Activated T-cell treated with anti-CD3 and anti-CD28 coated beads for 1 hour (primary cell): Measurements from ENCODE around the gene NLRP1.

ENCODE experiments used
- DNase-seq: peaks from one replicate; pipeline ENCODE4 v3.0.0-alpha.2; 2020; ENCODE audit warnings: low read depth

The NLRP1 gene

DNA sequence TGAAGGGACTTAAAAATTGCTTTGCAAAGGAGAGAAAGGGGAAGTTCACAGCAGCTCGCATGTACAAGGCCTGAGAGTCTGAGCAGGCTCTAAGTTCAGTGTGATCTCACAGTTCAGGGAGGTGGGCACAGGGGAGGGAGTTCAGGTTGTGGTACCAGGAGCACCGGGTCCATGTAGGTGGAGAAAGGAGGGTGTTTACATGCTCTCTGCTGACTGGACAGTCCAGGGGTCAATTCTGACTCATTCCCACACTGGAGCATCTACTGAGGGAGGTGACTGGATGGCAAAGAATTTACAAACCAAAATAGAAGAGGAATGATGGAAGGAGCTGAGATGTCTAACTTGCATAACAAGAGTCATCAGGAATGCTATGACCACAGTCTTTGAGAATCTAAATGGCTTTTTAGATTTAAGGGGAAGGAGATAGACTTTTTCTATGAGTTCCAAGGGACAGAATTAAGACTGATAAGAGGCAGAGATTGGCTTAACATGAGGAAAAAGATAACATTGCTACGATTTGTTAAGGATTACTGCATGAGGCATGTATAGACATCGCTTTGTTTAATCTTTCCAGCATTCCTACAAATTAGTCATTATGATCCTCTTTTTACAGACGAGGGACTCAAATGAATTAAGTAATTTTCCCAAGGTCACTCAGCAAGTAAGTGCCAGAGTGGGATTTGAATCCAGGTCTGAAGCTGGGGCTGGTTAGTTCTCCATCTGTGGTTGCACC lies 68.1 kb downstream of the NLRP1 start:
- DNase-seq: no peak

DNA sequence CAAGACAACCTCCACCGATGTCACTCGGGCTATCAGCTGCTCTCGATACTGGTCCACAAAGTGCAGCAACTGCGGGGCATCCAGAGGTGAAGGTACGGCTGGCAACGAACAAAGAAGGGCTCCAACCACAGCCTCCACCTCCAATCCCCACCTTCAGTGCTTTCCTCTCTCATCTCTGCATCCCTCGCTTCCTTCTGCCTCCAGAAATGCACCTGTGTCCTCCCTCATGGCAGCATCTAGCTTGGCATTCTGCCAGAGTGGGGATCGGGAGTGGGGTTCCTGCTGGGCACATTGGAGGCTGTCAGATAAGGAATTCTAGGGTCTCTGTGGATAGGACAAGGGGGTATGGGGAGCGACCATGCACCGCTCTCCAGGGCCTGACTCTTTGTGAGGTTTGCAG lies 69.3 kb downstream of the NLRP1 start:
- no peak for DNase-seq

DNA sequence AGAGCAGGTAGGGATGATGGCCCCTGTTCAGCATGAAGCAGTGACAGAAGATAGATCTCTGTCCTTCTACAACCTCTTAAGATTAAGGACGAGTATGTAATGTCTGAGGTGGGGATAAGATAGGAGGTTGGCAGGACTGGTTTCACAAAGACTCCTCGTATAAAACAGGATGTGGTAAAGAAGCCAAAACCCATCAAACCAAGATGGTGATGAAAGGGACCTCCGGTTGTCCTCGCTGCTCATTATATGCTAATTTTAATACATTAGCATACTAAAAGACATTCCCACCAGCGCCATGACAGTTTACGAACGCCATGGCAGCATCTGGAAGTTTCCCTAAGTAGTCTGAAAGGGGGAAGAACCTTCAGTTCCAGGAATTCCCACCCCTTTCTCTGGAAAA lies 70.7 kb downstream of the NLRP1 start:
- no peak for DNase-seq

DNA sequence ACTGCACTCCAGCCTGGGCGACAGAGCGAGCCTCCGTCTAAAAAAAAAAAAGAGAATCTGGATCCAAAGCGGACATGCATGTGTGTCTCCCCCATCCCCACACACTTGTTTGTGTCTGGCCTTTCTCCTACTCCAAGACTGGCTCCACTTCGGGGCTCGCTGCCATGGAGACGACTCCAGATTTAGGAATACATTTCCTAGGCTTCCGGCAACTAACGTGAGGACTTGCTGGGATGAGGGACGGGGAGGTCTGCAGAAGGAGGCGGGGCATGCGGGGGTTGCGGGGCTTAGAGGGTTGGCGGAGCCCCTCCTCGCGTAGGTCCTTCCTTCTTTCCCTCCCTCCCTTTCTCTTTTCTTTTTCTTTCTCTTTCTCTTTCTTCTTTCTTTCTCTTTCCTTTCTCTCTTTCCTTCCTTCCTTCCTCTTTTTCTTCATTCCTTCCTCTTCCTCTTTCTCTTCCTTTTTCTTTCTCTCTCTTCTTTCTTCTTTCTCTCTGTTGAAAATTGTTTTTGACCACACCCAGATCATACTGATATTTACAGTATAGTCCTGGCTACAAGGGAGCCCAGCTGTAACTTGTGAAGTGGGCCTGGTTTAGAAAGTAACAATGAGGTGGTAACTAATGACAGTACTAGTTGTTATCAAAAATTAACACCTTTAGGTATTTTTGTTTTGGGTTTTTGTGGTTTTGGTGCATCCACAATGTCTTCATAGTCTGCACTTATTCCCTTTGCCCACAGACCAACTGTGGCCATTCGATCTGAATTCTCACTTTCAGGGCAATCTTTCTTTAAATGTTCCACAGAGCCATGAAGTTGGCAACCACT lies 72.7 kb downstream of the NLRP1 start:
- DNase-seq: no peak

DNA sequence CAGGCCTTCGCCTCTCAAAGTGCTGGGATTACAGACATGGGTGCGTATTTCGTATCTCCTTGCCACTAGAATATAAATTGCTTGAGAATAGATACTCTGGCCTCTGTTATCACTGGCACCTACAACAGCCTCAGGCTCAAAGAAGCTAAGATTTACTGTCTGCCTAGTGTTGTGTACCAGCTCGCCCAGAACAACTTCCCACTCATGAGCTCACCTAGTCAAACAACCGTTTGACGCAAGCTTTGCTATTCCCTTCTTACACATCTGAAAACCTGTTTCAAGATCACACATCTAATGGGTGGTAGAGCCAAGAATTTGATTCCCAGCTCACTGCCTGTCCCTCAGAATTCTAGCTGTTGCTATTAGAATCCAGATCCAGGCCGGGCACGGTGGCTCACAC lies 73.5 kb downstream of the NLRP1 start:
- no peak for DNase-seq

DNA sequence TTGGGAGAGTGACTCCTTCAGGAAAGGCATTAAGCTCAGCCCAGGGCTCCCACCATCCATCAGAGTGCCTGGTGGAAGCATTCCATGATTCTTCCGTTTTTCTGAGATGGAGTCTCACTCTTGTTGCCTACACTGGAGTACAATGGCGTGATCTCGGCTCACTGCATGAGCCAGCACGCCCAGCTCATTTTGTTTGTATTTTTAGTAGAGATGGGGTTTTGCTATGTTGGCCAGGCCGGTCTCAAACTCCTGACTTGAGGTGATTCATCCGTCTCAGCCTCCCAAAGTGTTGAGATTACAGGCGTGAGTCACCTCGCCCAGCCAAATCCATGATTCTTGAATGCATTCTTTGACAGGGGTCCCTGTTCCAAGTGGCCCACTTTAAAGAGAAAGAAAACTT lies 74.8 kb downstream of the NLRP1 start:
- DNase-seq: no peak

DNA sequence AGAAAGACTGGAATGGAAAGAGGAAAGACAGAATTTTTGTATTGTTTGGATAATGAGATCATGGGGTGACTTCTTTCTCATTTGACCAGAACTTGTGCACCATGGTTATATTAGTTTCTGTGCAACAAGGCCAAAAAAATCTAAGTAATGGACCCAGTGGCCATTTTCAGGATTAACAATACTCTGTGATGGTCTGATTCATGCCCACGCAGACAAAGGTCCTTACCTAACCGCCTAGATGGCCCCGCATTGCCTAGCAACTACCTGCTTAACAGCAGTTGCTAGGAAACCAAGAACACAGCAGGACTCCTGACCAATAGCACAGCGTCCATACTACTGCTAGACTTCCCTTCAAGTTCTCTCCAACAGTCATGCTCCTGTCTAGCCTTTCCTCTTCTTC lies 75.5 kb downstream of the NLRP1 start:
- DNase-seq: no peak

DNA sequence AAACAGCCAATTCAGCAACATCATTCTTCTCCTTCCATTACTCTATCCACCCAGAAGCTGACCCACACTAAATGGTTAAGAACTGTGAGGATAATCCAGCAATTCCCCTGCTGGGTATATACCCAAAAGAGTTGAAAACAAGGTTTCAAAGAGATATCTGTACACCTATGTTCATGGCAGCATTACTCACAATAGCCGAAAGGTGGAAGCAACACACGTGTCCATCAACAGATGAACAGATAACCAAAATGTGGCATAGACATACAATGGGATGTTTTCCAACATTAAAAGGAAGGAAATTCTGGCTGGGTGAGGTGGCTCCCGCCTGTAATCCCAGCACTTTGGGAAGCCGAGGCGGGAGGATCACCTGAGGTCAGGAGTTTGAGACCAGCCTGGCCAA lies 78.0 kb downstream of the NLRP1 start:
- DNase-seq: no peak

DNA sequence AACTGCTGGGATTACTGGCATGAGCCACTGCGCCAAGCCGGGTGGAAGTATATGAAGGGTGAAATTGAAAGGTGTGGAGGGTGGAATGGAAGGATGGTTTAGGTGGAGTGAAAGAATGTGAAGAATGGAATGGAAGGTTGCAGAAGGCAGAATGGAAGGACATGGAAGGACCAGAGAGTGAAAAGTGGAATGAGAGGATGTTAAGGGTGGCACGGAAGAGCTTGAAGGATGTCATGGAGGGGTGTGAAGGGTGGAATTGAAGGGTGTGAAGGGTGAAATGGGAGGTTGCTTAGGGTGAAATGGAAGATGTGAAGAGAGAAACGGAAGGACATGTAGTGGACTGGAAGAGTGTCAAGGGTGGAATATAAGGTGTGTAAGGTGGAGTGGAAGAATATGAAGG lies 81.8 kb downstream of the NLRP1 start:
- DNase-seq: no peak

DNA sequence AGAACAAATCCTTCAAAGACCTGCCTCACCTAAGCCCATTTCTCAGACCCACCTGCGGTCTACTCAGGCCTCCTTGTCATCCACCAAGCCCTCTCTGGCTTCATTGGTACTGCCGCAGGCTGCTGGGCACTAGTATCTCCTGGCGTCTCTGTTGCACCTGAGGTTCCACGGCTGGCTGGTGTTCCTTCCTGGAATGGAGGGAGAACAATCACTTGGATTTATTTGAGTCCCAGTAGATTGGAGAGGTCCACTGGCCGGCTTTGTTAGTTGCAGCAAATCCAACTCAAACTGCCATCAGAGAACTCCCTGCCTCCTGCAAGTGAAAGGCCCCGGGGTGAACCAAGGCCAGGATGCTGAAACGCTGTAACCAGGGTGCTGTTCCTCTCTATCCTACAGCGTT lies 82.6 kb downstream of the NLRP1 start:
- no peak for DNase-seq

DNA sequence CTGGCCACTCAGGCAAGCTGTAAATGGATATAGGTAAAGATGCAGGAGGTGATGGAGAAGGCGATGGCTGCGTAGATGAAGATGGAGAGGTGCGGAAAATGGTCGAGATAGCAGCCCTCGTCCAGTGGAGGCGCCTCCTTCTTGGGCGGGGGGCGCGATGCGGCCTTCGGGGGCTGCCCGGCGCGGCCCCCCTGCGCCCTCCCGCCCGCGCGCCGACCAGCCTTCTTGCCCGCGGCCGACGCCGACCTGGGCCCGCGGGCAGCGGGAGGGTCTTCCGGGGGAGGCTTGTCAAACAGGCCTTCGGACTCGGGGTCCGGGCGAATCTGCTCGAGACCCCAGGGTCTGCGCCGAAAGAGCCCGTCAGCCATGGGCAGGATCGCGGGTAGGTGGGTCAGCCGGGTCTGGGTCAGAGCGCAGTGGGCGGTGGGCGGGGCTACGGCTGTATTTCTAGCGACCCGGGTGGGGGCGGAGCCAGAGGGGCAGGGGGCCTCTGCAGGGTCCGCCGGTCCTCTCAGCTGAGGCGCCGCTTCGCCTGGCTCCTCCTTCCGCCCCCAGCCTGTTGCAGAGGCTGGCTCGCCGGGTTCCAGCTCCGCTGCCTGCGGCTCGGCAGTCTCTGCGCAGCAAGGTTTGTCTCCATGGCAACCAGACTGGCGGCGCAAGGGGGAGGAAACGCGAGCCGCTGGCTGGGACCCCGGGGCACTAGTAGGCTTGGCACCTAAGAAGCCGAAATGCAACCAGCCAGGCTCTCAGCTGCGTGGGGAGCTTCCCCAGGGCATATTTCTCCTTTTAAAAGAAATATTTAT lies 83.5 kb downstream of the NLRP1 start:
- peak; percentile 58 for DNase-seq

DNA sequence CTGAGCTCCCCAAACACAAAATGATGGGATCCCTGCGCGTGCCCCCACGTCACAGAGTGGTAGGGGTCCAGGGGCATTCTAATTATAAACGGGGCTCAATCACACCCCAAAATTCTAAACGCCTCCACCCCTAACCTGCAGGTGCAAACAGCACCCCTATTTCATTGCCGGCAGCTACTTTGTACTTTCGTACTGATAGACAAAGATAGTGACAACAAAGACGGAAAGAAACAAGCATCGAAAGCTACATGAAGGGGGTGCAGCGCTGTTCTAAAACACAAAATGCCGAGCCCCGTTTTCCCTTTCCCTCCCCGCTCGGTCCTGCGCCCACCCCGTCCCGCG lies 84.1 kb downstream of the NLRP1 start:
- no peak for DNase-seq

DNA sequence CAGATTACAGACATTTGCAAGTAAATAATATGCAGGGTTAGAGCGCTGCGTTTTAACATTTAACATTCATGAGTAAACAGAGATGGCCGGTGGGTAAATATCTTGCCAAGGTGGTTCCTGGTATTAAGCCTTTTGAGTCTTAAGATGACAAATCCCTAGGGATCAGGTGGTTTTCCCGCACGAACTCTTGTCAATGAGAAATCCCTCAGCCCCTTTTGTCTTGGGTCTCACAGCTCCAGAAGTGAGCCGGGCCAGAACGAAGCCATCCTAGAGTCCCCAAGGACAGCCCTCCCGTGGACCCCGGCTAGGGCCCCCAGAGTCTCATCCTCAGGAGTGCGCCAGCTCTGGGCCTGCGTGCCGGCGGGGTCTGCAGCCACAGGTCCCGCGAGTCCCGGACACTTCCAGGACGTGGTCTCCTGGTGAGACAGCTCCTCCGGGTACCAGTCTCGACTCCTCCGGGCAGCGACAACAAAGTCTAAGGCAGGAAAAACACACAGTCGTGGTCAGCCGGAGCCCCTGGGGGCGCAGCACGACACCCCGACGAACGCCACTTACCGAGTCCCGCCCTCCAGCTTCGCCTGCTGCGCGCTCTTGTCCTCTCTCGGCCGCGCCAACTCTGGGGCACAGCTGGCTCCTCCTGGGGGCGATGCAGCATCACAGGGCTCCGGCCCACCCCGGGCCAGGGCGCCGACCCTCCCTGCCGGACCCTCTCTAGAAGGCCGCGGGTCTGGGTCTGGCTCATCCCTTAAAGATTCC lies 84.7 kb downstream of the NLRP1 start:
- no peak for DNase-seq

DNA sequence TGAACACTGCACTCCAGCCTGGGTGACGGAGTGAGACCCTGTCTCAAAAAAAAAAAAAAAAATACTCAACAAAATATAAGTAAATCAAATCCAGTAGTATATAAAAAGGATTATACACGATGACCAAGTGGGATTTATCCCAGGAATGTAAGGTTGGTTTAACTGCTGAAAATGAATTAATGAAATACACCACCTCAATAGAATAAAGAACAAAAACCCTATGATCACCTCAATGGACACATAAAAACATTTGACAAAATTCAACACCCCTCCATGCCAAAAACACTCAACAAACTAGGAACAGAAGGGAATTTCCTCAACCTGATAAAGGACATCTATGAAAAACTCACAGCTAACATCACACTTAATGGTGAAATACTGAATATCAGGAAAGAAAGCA lies 91.3 kb downstream of the NLRP1 start:
- no peak for DNase-seq

DNA sequence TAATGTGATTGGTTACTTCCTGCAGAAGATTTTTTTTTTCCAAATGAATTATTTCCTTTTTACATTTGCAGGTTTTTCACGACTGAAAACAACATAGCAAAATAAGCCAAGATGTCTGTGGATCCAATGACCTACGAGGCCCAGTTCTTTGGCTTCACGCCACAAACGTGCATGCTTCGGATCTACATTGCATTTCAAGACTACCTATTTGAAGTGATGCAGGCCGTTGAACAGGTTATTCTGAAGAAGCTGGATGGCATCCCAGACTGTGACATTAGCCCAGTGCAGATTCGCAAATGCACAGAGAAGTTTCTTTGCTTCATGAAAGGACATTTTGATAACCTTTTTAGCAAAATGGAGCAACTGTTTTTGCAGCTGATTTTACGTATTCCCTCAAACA lies 95.6 kb downstream of the NLRP1 start:
- no peak for DNase-seq

DNA sequence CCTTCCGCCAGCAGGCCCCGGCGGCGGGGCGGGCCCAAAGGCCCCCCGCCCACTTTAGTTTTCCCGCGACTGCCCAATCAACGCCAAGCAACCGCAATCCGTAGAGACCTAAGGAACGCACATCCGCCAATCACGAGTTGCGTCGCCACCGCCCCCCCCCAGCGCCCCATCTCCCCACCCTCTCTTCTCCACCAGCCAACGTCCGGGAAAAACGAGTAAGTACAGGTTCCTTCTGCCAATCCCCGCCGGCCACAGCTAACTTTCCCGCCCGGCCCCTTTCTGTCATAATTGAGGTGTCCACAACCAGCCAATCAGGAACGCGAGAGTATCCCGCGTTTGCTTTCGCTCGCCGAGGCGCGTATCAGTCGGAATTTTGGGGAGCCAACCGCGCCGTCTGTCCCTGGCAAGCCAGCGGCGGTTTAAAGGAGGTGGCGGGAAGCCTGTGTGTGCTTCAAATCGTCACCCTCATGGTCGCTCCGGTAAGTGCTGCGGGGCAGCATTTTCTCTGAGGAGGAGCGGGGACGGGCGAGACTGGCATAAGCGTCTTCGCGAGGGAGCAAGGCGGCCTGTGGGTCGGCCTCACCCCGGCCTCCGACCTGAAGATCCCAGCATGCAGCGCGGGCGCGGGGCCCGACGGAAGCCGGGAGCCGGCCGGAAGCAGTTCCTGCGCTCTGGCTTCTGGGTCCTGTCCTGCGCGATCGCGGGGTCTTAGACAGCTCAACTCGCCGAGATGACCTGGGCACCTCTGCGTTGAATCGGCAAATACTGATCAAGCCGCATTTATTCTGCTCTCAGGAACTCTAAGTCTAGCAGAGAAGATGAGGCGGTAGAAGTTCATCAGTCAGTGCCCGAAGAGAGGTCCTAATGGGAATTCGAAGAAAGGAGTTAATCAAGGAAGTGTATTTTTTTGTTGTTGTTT lies 97.8 kb downstream of the NLRP1 start, which contains the start of gene MIS12:
TSS of gene MIS12 (plus strand) at position 361 of the 919 bp plus-strand sequence. CDS start 2,297 bp downstream, outside the sequence.
- DNase-seq: peak; percentile 95

DNA sequence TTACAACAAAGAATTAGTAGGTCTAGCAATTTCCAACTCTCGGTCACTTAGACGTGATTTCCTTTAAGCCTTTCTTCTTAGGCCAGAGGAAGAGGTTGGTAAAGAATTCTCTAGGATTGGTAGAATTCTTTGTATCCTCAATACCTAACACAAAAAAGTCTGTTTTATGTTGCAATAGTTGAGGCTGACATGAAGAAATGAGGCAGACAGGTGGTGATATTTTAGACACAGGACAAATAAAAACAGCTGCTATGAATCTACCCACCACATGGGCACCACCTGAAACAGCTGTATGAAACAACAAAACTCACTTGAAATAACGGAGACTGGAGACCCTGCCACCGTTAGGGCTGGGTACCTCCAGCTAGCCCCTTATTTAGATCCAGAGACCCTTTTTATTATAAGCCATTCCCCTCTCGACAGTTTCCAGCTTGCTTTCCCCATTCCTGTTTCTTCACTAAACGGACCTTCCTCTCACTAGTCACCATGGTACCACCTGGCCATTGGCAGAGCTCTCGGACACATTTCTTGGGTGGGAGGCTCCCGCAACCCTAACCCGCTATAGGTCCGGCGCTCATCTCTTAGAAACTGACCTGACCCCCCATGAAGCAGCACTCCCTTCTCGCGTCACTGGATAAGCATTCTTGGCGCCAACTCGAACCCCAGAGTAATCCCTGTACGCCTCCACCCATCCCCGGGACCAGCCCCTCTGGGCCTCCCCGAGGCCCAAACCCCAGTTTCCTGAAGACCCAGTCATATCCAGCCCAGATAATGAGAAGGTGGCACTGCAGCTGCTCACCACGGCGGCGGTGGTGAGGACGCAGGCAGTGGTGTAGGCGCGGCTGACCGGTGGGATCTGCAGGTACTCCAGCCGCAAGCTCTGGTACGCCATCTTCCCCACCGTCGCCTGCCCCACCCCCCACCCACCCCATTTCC lies 98.8 kb downstream of the NLRP1 start, which contains the start of gene DERL2:
TSS of gene DERL2 (minus strand) at position 909 of the 936 bp plus-strand sequence. CDS start at position 892, 17 bp downstream.
- DNase-seq: no peak

DNA sequence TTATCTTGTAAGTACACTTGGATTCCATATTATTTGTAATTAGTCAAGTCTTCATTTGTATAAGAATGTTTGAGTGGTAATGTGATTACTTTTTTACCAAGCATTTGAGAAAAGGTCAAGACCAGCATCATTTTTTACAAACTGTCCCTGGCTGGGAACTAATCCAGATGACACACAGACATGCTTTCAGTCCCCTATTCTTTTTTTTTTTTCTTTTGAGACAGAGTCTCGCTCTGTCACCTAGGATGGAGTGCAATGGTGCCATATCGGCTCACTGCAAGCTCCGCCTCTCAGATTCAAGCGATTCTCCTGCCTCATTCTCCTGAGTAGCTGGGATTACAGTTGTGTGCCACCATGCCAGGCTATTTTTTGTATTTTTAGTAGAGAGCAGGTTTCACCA lies 102.9 kb downstream of the NLRP1 start:
- DNase-seq: no peak

DNA sequence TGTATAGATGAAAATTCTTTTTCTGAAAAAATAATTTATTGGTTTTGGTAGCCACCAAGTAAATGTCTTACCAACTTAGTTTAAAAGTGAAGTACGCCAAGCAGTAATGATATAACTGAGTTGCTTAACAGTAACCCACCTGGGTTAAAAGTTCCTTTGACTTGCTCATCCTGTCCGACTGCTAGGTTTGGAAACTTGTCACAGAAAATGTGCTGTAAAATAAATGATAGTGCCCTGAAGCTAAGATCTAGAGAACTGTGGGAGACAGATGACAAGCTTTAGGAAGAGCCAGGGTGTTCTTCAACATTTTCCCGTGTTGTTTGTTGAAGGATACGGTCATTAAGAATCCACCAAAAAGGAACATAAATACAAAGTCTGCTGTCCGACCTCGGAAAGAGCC lies 103.3 kb downstream of the NLRP1 start:
- DNase-seq: no peak

DNA sequence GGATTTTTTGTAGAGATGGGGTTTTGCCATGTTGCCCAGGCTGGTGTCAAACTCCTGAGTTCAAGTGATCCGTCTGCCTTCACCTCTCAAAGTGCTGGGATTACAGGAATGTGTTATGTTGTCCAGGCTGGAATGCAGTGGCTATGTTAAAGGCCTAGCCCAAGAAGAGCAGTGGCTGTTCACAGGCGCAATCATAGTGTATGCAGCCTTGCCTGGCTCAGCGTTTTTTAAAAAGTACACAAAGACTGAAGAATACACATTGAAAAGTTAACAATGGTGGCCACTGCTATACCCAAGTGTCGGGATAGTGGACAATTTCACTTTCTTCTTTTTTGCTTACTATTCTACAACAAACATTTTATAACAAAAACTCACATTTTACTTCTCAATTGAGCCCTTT lies 105.3 kb downstream of the NLRP1 start:
- DNase-seq: no peak
